ENCODE measurements around the gene HMX1. TPM values are rescaled to one million over a fixed set of nuclear protein-coding genes. Genes with fewer than 3 reads are reported as not detected.

The HMX1 gene
- polyA plus RNA-seq, 1 donor, result not detected

- DNase-seq, result no peak
Measured at GRCh38 chr4:8892556-8893226, 21.1 kb upstream of the HMX1 start.

- DNase-seq, result no peak
Measured at GRCh38 chr4:8891646-8892555, 20.3 kb upstream of the HMX1 start.

GRCh38 chr4:8891255-8891645 is 19.6 kb upstream of the HMX1 start:
- no peak for DNase-seq

GRCh38 chr4:8888856-8889255 is 17.2 kb upstream of the HMX1 start:
- no peak for DNase-seq

- DNase-seq, result no peak
Measured at GRCh38 chr4:8886612-8887406, 15.2 kb upstream of the HMX1 start.

- DNase-seq, result no peak
Measured at GRCh38 chr4:8882239-8882638, 10.6 kb upstream of the HMX1 start.

- DNase-seq, result no peak
Measured at GRCh38 chr4:8880851-8881250, 9.2 kb upstream of the HMX1 start.

GRCh38 chr4:8879574-8879973 is 7.9 kb upstream of the HMX1 start:
- DNase-seq, result no peak

GRCh38 chr4:8878421-8878820 is 6.8 kb upstream of the HMX1 start:
- no peak for DNase-seq

GRCh38 chr4:8877780-8878040 is 6.1 kb upstream of the HMX1 start:
- DNase-seq, result no peak

GRCh38 chr4:8876982-8877779 is 5.5 kb upstream of the HMX1 start:
- no peak for DNase-seq

GRCh38 chr4:8874896-8875680 is 3.4 kb upstream of the HMX1 start:
- no peak for DNase-seq

- DNase-seq, result no peak
Measured at GRCh38 chr4:8874003-8874895, 2.6 kb upstream of the HMX1 start.

- DNase-seq, result no peak
Measured at GRCh38 chr4:8872402-8873291, 1.0 kb upstream of the HMX1 start.

GRCh38 chr4:8870647-8871416 is 807 bp downstream of the HMX1 start:
- no peak for DNase-seq

GRCh38 chr4:8869898-8870646 is 1.6 kb downstream of the HMX1 start:
- no peak for DNase-seq
